T-helper 1 cell treated with Interleukin-12 subunit alpha and Interleukin-12 subunit beta and Interleukin-4 antibody, amounts not matched to agents 30 ng/mL and 1 ng/mL, for 36 hours (primary cell): ENCODE measurements around the gene HS1BP3. TPM values are rescaled to one million over a fixed set of nuclear protein-coding genes. Genes with fewer than 3 reads are reported as not detected.

Experiments used
- intact Hi-C: fragments of 100-400 bp; cut with micrococcal nuclease; formaldehyde crosslinking; loops from one replicate; pipeline ENCODE4 v1.15.1; 2024
- total RNA-seq: library from RNA; stranded (reverse); gene quantifications from 2 replicates; pipeline ENCODE4 v1.2.3, GENCODE V29; 2022

Gene HS1BP3
- total RNA-seq, 1 donor from 2014 or later = 14.1 TPM

DNA sequence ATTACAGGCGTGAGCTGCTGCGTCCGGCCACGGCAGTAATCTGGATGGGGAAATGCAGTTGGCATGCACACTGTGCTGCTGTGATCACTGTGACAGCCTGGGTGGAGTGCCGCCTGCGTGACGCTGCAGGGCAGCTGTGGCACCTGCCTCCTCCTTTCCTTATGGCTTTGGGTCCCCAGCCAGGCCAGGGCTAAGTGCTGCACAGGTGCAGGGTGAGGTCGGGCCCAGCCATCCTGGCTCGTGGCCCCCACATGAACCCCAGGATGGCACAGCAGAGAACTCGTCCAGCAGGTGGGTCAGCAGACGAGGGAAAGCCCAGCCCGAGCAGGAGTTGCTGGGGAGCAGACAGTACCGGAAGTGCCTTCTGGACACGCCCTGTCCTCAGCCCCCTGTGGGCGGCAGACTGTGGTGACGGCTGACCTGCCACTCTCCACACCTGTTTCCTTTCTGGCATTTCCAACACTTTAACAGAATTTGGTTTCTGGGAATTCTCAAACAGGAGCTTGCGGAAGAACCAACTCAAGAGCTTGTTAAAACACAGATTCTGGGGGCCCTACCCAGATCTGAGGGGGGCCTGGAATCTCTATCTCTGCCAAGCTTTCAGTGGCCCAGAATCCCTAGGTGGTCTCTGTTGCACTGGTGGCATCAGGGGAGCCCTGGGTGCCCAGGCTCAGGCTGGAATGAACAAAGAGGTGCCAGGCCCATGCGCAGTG is 16.9 kb downstream of the HS1BP3 start:
- intact Hi-C loops = no loop called here

DNA sequence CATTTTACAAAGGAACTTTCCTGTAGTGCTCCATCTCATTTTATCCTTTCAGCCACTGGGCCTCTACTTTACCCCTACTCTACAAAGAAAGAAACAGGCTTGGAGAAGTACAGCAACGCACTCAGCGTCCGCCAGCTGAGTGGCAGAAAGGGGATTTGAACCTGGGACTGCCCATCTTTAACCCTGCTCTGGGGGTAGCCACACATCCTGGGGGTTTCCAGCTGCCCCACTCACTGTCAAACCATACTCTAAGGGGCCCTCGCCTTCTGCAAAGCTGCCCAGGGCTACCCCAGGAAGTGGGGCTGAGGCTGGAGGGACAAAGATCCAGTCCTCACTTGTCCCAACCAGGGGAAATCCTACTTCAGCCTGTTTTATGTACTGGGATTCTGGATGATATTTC is 17.9 kb downstream of the HS1BP3 start:
- intact Hi-C loops = no loop called here

DNA sequence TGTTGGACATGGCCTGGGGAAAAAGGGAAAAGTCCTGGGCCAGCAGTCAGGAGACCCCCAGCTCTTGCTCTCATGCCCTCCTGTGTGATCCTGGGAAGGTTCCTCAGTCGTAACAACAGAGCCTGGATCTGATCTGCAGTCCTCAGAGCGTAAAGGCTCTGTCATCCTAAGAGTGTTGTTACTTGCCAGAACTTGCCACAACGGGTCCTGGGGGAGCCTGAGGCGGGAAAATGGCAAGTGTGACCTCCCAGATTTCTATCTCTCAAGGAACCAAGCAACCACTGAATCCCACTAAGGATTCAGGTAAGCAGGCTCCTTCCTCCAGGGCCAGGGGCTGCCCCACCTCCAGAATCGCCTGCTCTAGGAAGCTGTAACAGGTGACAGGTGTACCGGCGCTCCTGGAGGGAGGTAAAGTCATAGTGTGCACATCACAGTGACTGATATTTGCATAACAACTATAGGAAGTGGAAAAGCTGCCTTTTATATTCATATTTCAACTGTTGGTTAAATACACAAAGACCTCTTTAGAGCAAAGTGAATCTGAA is 18.4 kb downstream of the HS1BP3 start:
- intact Hi-C loops = no loop called here

DNA sequence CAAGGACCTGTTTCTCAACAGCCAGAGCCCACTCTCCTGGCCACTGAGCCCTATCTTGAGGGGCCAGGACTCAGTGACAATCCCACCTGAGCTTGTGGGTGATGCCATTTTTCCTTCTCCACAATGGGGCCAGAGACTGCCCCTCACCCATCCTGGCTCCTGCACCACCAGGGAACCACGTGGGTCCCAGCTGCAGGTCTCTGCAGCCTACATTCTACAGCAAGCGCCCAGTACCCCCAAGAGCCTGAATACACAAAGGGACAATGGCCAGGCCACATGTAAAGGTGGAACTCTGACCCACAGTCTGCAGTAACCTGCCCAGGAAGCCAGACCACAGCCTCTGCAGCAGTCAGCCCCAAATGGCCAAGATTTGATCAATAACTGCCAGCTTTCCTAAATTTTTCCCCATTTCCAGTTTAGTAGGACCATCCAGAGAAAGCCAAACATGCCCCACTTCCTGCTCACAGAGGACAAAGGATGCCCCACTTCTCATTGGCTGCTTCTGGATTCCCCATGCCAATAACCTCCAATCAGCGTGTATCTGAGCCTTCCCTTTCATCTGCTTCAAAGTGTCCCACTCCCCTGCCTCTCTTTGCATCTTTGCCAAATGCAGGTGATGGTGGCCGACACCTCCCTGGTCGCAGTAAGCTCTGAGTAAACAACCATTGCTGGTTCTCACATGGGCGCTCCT is 19.1 kb downstream of the HS1BP3 start:
- intact Hi-C loops = no loop called here

DNA sequence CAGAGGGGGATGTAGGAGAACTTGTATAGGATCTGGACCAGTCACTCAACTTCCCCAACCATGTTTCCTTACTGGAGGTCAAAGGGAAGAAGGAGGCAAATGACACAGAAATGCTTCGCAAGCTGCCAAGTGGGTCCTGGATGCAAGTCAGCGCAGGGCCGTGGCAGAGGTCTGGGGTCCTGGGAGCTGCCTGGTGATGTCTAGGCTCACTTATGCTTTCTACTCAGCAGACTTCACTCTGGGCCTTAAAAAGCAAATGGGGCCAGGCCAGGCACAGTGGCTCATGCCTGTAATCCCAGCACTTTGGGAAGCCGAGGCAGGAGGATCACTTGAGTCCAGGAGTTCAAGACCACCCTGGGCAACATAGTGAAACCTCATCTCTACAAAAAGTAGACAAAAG is 19.9 kb downstream of the HS1BP3 start:
- intact Hi-C loops = no loop called here

DNA sequence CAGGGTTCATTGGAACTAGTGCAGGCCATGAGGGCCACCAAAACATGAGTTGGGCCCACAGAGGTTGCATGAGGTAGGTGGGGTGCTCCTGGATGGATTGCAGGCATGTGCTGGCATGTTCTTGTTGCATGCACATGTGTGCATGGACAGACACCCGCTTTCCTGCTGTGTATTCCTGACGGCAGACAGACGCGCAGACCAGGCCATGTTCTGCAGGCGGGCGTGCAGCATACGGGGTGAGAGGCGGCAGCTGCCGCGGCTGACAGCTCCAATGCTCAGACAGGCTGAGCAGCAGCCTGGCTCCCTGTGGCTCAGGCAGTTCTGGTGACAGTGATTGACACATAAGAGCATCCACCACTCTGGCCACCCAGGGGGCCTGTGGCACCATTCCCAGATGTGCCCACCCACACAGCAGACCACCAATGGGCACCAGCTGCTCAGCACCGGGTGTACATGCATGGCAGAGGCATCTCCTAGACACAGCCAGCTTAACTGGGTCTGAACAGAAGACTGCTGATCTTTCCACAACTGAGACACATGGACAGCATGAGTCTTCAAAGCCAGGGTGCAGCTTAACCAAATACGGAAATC is 21.2 kb downstream of the HS1BP3 start:
- intact Hi-C loops = no loop called here

DNA sequence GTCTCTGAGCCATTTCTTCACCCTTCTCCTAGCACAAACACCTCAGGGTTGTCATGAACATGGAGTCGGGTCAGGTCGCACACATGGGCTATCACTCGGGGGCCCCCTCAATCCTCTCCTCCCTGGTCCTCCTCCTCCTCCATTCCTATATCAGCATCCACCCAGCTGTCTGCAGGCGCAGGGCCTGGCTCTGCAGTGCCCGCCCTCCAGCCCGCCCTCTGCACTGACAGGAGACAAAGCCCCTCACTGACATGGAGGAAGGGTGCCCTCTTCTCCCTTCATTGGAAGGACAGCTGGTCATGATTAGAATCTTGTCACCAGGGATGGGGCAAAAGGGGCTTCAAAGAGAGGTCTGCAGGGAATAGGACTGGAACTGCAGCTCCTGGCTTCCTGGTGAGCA is 21.7 kb downstream of the HS1BP3 start:
- intact Hi-C loops = no loop called here

GRCh38 chr2:20627712-20628380 is 23.1 kb downstream of the HS1BP3 start:
- intact Hi-C loops = no loop called here

DNA sequence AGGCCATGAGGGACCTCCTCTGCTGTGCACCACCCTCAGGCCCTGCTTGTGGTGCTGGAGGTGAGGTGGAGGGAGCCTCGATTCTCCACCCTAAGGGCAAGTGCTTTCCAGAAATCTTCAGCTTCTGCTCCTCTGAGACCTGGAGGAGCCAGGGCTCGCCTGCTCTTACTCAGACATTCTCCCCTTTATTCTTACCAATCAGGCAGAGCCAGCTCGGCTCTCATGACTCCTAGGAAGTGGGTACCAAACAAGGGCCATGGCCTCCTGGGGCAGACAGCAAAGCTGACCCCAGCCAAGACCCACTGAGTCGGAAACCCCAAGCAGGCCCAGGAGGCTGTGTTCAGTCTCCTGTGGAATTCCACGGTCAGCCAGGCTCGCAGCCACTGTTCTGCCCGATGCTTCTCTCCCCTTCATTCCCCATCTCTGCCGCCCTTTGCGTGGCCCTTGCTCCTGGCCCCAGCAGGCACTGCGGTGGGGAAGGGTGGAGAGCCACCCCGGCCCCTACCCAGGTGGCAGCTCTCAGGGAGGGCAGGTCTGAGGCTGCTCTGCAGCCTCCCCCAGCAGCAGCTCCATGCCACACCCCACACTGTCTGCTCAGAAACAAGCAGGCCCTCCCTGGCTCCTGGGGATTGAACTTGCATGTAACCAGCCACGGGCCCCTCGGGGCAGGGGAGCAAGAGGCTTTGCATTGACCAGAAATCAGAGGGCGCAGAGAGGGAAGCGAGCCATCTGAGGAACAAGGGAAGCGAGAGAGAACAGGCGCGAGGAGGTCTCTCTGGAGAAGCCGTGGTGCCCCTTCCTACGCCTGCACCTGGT is 24.0 kb downstream of the HS1BP3 start:
- intact Hi-C loops = no loop called here

- intact Hi-C loops = no loop called here
Measured at GRCh38 chr2:20626392-20626697, 24.6 kb downstream of the HS1BP3 start.

GRCh38 chr2:20625491-20626391 is 25.2 kb downstream of the HS1BP3 start:
- intact Hi-C loops = no loop called here

GRCh38 chr2:20624884-20625485 is 25.9 kb downstream of the HS1BP3 start:
- intact Hi-C loops = no loop called here

- intact Hi-C loops = no loop called here
Measured at GRCh38 chr2:20624156-20624883, 26.6 kb downstream of the HS1BP3 start.

DNA sequence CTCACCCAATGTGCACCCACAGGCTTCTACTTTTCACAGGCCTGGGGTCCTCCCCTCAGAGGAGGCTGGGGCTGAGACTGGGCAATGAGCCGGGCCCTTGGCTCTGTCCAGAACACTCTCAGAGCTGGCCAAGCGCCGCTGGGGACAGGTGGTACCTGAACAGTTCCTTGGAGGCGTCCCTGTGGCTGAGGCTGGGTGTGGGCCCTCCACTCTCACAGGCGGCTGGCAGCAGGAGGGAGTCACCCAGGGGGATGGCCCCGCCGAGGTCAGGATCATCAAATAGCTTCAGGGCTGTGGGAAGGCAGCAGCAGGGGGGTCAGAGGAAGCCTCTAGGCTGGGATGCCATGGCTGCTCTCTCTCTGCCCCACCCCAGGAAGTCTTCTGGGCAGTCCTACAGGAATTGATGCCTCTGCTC is 27.1 kb downstream of the HS1BP3 start:
- intact Hi-C loops = no loop called here

- intact Hi-C loops = no loop called here
Measured at GRCh38 chr2:20623241-20623640, 27.7 kb downstream of the HS1BP3 start.

- intact Hi-C loops = no loop called here
Measured at GRCh38 chr2:20622731-20623130, 28.2 kb downstream of the HS1BP3 start.

- intact Hi-C loops = no loop called here
Measured at GRCh38 chr2:20622296-20622686, 28.6 kb downstream of the HS1BP3 start.

DNA sequence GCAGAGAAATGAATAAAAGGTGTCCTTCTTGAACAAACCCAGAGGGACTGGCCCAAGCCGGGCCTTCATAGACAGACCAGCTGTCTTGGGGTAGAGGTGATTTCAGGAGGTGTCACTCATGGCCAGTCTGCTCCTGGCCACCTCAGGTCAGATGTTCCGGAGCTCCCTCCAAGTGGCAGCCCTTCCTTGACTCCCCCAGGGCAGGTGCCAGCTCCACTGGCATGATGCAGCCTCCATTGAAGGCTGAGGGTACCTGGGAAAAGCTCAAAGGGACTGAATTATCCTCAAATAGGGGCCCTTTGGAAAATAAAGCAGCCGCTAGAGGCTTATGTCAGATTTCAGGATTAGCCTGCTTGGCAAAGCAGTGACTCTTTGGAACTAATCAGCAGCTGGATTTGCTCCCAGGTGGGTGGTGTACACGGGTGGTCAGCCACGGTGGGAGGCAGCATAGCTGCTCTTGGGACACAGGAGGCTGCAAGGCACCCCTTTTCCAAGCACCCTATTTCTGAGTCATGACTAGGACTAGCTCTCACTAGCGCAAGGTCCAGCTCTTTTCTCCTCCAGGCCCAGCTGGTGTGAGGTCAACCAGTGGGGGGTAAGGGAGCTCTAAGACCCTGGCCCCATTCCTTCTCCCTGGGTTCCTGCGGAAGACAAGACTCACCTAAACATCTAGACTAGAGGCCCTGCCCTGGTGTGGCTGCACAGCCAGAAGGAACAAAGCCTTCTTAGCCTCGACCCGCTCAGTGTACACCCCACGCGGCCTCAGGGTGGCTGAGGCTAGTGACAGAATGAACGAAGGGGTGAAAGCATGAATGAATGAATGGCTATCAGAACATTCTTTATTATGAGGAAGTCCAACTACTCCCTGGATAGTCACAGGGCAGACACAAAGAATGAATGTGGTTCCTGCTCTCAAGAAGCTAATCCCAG is 29.3 kb downstream of the HS1BP3 start:
- intact Hi-C loops = no loop called here
